GM19452 (cell line): ENCODE measurements around the gene OTUD7B.
"Not testable (repeated sequence)": the region's sequence is repeated elsewhere in the genome, so short reads cannot be mapped to it uniquely, and the experiment has no call there.

Experiments
- ATAC-seq: cut with Tn5 transposase; IDR thresholded peaks from one replicate; pipeline ENCODE4 v1.9.1; 2021; ENCODE audit not compliant: unreplicated experiment

OTUD7B gene

GRCh38 chr1:150010393-150011115 is at the start of gene OTUD7B:
Gene OTUD7B, minus strand, starts transcription at chr1:150010726. Its CDS starts 33,216 bp downstream, at chr1:149977510.
- ATAC-seq, result peak; percentile 90

DNA sequence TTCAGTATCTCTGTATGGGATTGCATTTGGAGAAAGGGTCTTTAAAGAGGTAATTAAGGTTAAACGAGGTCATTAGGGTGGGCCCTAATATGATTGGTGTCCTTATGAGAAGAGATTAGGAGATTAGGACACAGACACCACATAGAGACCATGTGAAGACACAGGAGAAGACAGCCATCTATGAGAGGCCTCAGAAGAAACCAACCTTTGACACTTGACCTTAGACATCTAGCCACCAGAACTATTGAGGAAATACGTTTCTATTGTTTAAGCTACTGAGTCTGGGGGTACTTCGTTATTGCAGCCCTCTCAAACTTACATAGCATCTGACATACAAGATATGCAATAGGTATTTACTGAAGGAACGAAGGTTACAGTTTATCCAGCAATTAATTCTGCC is 49.7 kb upstream of the OTUD7B start:
- ATAC-seq, result no peak

GRCh38 chr1:150056407-150056806 is 45.9 kb upstream of the OTUD7B start:
- ATAC-seq, result no peak

DNA sequence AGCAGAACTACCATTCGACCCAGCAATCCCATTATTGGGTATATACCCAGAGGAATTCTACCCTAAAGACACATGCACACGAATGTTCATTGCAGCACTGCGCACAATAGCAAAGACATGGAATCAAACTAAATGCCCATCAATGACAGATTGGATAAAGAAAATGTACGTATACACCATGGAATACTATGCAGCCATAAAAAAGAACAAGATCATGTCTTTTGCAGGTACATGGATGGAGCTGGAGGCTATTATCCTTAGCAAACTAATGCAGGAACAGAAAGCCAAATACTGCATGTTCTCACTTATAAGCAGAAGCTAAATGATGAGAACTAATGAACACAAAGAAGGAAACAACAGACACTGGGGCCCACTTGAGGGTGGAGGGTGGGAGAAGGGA is 45.0 kb upstream of the OTUD7B start:
- ATAC-seq, result not testable (repeated sequence)

- ATAC-seq, result no peak
Observed at GRCh38 chr1:150053926-150054325, 43.4 kb upstream of the OTUD7B start.

DNA sequence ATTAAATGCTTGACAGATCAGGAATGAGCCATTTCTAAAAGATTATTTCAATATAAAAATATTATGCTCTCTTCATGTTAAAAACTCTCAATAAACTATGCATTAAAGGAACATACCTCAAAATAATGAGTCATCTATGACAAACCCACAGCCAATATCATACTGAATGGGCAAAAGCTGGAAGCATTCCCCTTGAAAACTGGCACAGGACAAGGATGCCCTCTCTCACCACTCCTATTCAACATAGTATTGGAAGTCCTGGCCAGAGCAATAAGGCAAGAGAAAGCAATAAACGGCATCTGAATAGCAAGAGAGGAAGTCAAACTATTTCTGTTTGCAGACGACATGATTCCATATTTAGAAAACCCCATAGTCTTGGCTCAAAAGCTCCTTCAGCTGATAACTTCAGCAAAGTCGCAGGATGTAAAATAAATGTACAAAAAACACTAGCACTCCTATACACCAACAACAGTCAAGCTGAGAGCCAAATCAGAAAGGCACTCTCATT is 41.4 kb upstream of the OTUD7B start:
- not testable (repeated sequence) for ATAC-seq

- ATAC-seq, result no peak
Observed at GRCh38 chr1:150051089-150051373, 40.5 kb upstream of the OTUD7B start.

GRCh38 chr1:150049926-150050325 is 39.4 kb upstream of the OTUD7B start:
- no peak for ATAC-seq

DNA sequence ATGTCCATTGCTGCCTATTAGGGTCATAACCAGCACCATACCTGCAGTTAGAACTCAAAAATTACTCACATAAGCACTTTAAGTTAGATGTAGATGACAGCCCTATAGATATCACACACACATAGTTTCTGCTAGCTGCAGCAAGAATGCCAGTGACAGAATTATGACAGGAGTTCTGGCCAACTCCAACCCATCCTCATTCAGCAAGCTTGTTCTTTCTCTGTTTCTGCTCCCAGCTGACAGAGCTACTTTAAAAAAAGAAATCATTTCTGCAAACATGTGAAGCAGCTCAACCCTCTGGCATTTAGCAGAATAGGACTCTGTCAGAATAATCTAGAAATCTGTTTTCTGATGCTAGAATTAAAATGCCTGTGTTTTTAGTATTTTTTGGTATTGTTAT is 23.8 kb upstream of the OTUD7B start:
- ATAC-seq, result no peak

DNA sequence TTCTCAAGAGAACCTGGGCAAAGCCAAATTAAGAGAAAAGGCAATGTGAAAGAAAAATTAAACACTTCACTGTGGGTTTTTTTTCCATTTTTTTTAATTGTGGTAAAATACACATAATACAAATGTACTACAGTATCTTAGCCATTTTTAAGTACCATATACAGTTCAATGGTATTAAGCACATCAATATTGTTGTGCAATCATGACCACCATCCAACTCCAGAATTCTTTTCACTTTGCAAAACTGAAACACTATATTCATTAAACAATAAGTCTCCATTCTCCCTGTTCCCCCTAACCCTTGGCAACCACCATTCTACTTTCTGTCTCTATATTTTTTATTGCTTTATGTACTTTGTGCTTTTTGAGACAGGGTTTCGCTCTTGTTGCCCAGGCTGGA is 17.8 kb upstream of the OTUD7B start:
- no peak for ATAC-seq

DNA sequence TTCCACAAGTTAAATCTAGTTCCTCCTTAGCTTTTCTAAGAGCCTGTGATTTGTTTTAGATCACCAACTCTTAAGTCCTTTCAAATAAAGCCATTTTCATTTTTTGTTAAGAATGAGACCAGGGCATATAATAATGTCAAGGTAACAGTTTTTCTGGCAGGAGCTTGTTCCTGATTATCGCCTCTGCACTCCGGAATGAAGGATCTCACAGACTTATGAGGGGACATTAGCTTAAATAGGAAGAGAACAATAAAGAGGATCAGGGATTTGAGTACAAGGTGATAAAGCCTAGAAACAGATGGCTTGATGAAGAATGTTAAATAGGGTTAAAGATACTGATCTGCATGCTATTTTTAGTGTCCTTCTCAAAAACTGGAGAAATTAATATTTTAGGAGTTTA is 13.6 kb upstream of the OTUD7B start:
- ATAC-seq, result no peak

DNA sequence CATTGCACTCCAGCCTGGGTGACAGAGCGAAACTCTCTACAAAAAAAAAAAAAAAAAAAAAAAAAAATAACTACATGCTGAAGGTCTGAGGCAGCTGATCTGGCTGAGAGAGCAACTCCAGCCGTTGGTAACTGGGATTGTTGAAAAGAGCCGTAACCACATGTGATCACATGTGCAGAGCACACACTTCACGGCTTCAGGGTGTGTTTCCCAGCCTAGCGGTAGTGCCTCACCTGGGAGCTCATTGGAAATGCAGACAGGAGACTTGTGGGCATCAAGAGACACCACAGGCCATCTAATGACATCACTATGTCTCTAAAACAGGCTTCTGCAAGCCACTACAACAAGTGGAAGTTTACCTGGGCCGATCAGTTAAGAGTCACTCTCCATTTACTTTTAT is 11.8 kb upstream of the OTUD7B start:
- no peak for ATAC-seq

- ATAC-seq, result no peak
Observed at GRCh38 chr1:150021191-150021694, 10.7 kb upstream of the OTUD7B start.

DNA sequence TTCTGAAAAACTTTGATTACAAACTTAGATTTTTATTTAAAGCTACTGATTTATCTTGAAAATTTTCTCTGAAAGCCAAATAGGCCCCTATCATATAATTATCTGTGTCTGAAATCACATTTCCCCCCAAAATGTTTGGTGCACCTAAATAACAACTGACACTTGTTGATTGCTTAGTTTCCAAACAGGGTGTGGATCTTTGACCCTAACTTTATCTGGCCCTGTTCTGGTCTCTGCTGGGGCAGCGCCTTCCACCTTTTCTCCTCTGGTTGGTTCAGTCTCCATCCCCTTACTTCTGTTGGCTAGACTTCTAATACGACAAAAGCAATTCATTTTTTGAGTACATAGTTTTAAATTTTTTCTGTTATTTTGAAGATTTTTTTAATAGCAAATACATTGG is 10.2 kb upstream of the OTUD7B start:
- no peak for ATAC-seq

DNA sequence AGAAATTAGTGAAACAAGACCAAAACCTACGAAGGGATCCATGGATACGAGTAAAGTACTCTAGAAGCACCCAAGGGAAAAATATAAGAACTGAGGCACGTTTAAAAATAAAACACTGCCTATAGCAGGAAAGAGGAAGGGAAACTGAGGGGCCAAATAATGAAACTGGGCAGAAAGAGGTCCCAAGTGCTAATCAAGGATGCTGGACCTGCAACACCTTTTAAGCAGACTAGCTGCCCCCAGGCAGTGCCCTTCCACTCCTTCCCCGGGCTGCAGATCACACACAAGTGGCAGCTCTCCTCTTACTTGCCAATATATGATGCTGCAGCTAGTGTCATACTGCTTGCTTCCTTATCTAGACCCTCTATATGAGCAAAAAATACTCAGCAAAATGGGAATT is 7.6 kb upstream of the OTUD7B start:
- no peak for ATAC-seq

DNA sequence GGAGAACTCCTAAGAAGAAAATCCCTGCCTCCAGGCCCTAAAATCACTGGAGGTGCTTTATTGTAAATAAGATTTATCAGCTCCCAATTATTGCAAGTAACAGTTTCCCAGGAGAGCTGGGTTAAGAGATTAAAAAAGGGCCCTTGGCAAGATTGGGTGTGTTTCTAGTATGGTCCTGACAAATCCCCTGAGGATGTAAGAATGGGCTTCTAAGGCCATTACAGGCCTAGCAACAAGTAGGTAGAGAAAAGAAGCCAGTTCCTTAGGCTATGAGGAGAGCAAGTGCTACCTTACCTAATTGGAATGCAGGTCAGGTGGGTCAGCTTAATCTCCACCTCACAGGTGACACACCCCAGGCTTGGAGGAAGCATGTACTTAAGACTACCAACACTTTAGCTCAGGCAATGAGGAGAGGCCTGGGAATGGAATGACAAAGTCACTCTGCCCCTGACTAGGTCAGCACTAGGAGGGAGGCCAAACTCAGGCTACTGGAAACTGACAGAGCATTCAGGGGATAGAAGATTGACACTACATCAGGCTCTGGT is 6.8 kb upstream of the OTUD7B start:
- ATAC-seq, result no peak

GRCh38 chr1:150015651-150016131 is 5.2 kb upstream of the OTUD7B start:
- ATAC-seq, result no peak

DNA sequence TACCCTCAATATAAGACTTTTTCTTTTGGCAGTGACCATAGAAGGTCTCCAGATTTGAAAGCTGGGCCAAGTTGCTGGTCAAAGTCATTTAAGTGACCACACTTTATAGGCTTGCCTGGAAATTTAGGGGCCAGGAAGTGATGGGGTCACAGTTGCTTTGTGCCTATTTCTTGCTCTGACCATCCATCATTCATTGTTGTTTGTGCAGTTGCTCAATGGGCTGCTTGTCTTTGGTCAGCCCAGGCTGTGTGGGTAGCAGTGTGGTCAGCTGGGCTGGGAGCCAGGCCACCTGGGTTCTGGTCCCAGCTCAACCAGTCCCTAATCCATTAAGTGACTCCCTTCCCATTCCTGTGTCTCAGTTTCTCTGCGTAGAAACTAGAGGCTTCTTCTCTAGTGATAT is 2.1 kb upstream of the OTUD7B start:
- ATAC-seq, result no peak

DNA sequence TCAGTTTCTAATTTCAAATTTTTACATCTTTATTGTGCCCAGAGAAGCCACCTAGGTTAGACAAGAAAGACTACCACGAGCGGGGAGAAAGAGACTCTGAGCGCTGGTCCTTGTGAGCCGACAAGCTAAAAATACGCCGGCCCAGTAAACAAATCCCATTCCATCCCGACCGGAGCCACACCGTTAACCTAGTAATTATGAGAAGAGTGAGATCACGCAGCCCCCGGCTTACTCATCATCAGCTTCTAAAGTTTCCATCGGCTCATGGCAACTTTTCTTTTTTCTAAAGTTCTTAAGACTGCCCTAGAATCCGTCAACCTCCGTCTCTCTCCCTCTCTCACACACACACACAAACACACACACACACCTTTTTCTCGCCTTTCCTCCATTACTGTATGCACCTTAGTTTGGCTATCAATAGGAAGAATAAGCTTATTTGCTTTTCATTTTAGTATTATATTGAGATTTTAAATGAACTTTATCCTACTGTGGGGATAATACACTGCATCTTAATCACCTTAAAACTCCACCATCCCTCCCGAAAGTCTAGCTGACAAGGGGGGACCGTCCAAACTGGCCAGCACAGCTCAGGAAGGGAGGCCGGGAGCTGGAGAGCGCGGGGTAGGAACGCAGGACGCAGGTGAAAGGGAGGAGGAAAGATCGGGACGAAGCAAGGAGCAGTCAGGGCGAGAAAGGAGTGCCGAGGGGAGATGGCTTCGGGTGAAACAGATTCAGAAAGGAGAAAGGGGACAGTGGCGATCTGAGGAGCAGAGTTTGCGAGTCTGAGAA is 728 bp downstream of the OTUD7B start:
- ATAC-seq, result peak; percentile 21

DNA sequence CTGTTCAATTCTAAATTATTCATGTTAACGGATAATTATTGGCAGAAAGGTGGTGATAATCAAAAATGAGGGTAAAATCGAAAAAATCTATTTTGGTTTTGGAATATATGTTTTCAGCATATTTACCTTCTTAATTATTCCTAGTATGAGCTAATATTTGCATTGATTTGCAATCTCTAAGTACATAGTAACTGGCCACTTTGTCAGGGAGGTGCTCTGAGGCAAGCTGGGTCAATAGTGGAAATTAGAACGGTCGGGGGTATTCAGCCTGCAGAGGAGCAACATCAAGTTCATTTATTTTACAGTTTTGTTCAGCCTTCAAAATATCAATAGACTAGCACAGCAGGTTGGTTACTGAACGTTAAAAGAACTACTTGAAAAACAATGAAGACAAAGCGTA is 1.8 kb downstream of the OTUD7B start:
- ATAC-seq, result no peak

- no peak for ATAC-seq
Observed at GRCh38 chr1:150006881-150007421, 3.6 kb downstream of the OTUD7B start.

DNA sequence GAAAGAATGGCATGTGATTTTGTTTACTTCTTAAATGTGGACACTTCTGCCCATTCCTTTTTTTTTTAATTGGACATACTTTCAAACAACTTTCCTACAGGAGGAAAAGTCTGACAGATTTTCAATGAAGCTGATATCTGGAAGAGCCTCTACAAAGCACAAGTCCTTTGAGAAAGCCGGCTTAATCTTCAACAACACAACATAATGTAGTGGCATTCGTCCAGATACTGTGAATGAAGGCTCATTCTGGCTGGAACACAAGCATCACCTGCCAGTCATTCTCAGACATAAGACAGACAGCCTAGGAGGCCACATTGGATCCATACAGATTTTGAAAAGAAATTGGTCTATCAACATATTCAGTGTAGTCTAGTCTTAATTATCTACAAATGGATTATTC is 4.9 kb downstream of the OTUD7B start:
- ATAC-seq, result no peak
